ENCODE data around the gene DGUOK. TPM values are rescaled to one million over a fixed set of nuclear protein-coding genes. Genes with fewer than 3 reads are reported as not detected.

Gene DGUOK
- total RNA-seq, 1 experiment from 2014 or later: 70.7 TPM

DNA sequence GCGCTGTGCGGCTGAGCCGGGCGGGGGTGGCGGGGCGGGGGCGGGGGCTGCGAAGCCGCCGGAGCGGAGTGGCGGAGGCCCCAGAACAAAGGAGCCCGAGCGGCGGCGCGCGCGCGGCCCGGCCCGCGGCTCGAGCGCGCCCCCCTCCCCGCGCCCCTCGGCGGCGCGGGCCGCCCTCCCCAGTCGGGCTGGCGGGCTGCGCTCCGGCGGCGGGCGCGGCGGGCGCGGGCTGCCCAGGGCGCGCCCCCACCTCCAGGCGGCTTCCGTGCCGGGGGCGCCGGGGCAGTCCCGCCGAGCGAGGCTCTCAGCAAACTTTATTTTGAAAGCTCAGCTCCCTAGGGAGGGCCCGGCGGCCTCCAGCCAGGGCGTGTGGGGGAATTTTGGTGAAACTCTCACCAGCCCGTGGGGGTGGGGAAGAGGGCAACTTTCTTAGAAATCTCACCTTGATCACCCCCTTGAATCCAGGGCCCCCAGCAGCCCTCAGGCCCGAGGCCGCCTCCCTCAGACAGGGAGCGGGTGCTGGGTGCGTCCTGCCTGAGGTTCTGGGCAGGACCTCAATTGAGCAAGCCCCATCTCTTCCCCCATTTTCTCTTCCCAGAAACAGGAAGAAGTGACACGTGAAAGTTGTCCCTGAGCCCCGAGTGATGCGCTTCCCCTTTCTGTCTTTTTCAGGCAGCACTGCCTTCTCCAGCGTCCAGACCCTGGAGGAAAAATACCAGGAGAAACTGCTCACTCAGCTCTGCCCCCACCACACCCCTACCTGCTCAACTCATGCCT lies 58.8 kb downstream of the DGUOK start:
- no peak for TF ChIP-seq CTCF (IDR thresholded peaks at IDR 0.05; ENCODE audit: insufficient read depth in 1 of 2, low read depth in 1 of 2, low read length in 1 of 2, severe bottlenecking in 1 of 2, unreplicated experiment in 1 of 2)
- BruUV-seq (replicated peaks): no TSS peak

DNA sequence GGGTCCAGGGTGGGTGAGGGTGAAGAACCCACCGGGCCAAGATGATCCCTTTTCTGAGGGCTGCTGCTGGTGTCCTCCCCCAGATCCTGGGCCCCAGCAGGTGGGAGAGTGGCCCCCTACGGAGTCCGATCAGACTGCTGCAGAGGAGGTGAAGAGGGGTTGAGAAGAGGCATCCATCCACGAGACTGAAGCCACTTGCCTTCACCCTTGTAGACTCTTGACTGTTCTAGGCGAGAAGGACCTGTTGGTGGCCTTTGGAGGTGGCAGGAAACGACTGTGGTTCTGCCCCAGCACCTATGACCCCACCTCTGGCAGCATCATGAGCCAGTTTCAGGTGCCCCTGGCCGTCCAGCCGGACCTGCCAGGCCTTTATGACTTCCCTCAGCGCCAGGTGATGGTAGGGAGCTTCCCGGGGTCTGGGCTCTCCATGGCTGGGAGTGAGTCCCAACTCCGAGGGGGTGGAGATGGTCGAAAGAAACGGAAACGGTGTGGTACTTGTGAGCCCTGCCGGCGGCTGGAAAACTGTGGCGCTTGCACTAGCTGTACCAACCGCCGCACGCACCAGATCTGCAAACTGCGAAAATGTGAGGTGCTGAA lies 59.5 kb downstream of the DGUOK start:
- peaks cover 25% of the 10 kb centered on the region for H3K4me1 Mint-ChIP-seq (ENCODE audit: low read depth, unreplicated experiment)
- H3K36me3 ChIP-seq (ENCODE audit: control insufficient read depth, insufficient read depth, low read length): peaks cover 5% of the 10 kb centered on the region
- peak overlapping the region; percentile 76 for H3K4me3 Mint-ChIP-seq (ENCODE audit: unreplicated experiment)
- H3K36me3 Mint-ChIP-seq (ENCODE audit: insufficient read depth, unreplicated experiment): peaks cover 62% of the 10 kb centered on the region
- DNase-seq: no peak
- H3K9me3 ChIP-seq: no peaks in the 10 kb centered on the region
- ChIA-PET POLR2A (no interaction called here), CTCF (no interaction called here)
- no peaks in the 10 kb centered on the region for H3K27me3 ChIP-seq (replicated peaks; ENCODE audit: control insufficient read depth, insufficient read depth, low read length)
- BruUV-seq (replicated peaks): no TSS peak
- peaks cover 9% of the 10 kb centered on the region for H3K9me3 Mint-ChIP-seq (ENCODE audit: unreplicated experiment)
- no peak for TF ChIP-seq CTCF (IDR thresholded peaks at IDR 0.05; ENCODE audit: insufficient read depth in 1 of 2, low read depth in 1 of 2, low read length in 1 of 2, severe bottlenecking in 1 of 2, unreplicated experiment in 1 of 2)
- H3K4me1 ChIP-seq: peaks cover 42% of the 10 kb centered on the region
- H3K27me3 Mint-ChIP-seq (ENCODE audit: insufficient read depth, unreplicated experiment): no peaks in the 10 kb centered on the region
- H3K27ac Mint-ChIP-seq (ENCODE audit: unreplicated experiment): peak overlapping the region; percentile 85
- H3K4me3 ChIP-seq (ENCODE audit: low read depth, low read length): peak overlapping the region; percentile 87
- intact Hi-C loops (cut with micrococcal nuclease; ENCODE audit: unreplicated experiment): no loop called here

More for the DNA sequence above, 58.8 kb downstream of the DGUOK start:
- ChIA-PET POLR2A (interaction anchor here (0.6 kb wide), 1 partner anchor 157 kb away, joined by 3 read pairs; the partner anchor contains the start of gene STAMBP), CTCF (no interaction called here)
- peaks cover 57% of the 10 kb centered on the region for H3K36me3 Mint-ChIP-seq (ENCODE audit: insufficient read depth, unreplicated experiment)
- peaks cover 49% of the 10 kb centered on the region for H3K4me1 ChIP-seq
- H3K27me3 ChIP-seq (replicated peaks; ENCODE audit: control insufficient read depth, insufficient read depth, low read length): no peaks in the 10 kb centered on the region
- peak overlapping the region; percentile 87 for H3K4me3 ChIP-seq (ENCODE audit: low read depth, low read length)
- no peaks in the 10 kb centered on the region for H3K9me3 ChIP-seq
- peak overlapping the region; percentile 85 for H3K27ac Mint-ChIP-seq (ENCODE audit: unreplicated experiment)
- peaks cover 28% of the 10 kb centered on the region for H3K4me1 Mint-ChIP-seq (ENCODE audit: low read depth, unreplicated experiment)
- H3K36me3 ChIP-seq (ENCODE audit: control insufficient read depth, insufficient read depth, low read length): peaks cover 5% of the 10 kb centered on the region
- no peak for DNase-seq
- H3K9me3 Mint-ChIP-seq (ENCODE audit: unreplicated experiment): peaks cover 4% of the 10 kb centered on the region
- intact Hi-C loops (cut with micrococcal nuclease; ENCODE audit: unreplicated experiment): no loop called here
- peaks cover 2% of the 10 kb centered on the region for H3K27me3 Mint-ChIP-seq (ENCODE audit: insufficient read depth, unreplicated experiment)
- peak overlapping the region; percentile 76 for H3K4me3 Mint-ChIP-seq (ENCODE audit: unreplicated experiment)

DNA sequence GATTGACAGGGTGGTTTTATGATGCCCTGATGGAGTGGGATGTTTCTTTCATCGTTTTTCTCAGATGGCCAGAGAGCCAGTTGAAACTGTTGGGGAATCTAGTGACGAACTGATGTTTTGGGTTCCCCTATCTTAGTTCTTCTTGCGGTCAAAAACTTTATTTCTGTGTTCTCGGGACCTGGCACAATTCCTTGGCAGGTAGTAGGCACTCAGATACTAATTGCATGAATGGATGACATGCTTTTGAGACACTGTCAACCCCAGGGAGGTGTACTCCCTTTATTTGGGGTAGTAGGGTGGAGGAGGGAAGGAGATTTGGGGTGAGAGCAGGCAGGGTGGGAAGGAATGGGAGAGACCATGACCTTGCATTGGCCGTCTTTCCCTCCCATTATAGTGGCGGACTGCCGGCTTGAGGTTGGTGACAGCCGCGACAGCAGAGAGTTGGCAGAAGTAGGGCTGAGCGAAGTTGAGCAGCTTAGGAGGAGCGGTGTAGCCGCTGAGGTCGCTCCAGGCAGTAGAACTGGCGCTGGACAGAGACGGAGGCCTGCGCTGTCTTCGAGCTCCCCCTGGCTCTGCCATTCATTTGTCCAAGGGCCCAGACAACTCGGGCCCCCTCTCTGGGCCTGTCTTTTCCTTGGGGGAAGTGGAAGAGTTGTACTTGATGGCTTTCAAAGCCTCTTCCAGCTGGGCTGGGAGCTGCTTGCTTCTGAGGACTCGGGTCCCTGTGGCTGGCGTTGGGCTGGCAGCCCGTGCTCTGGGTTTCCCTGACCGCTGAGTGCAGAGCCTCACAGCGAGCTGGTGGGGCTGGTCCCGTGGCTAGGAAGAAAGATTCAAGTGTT lies 60.6 kb downstream of the DGUOK start:
- H3K36me3 ChIP-seq (ENCODE audit: control insufficient read depth, insufficient read depth, low read length): peaks cover 9% of the 10 kb centered on the region
- DNase-seq: no peak
- H3K27ac Mint-ChIP-seq (ENCODE audit: unreplicated experiment): no peak overlapping the region
- peaks cover 72% of the 10 kb centered on the region for H3K36me3 Mint-ChIP-seq (ENCODE audit: insufficient read depth, unreplicated experiment)
- H3K27me3 Mint-ChIP-seq (ENCODE audit: insufficient read depth, unreplicated experiment): no peaks in the 10 kb centered on the region
- H3K4me1 ChIP-seq: peaks cover 31% of the 10 kb centered on the region
- no peak for TF ChIP-seq CTCF (IDR thresholded peaks at IDR 0.05; ENCODE audit: insufficient read depth in 1 of 2, low read depth in 1 of 2, low read length in 1 of 2, severe bottlenecking in 1 of 2, unreplicated experiment in 1 of 2)
- H3K9me3 ChIP-seq: no peaks in the 10 kb centered on the region
- peaks cover 9% of the 10 kb centered on the region for H3K9me3 Mint-ChIP-seq (ENCODE audit: unreplicated experiment)
- ChIA-PET POLR2A (no interaction called here), CTCF (interaction anchor here (0.6 kb wide), 1 partner anchor 133 kb away, joined by 4 read pairs; no protein-coding TSS in a partner anchor)
- H3K4me1 Mint-ChIP-seq (ENCODE audit: low read depth, unreplicated experiment): peaks cover 25% of the 10 kb centered on the region
- intact Hi-C loops (cut with micrococcal nuclease; ENCODE audit: unreplicated experiment): no loop called here
- H3K4me3 ChIP-seq (ENCODE audit: low read depth, low read length): no peak overlapping the region
- H3K4me3 Mint-ChIP-seq (ENCODE audit: unreplicated experiment): peak overlapping the region; percentile 76
- H3K27me3 ChIP-seq (replicated peaks; ENCODE audit: control insufficient read depth, insufficient read depth, low read length): no peaks in the 10 kb centered on the region
- no TSS peak for BruUV-seq (replicated peaks)
